ENCODE results near the gene TRPV4.

DNA sequence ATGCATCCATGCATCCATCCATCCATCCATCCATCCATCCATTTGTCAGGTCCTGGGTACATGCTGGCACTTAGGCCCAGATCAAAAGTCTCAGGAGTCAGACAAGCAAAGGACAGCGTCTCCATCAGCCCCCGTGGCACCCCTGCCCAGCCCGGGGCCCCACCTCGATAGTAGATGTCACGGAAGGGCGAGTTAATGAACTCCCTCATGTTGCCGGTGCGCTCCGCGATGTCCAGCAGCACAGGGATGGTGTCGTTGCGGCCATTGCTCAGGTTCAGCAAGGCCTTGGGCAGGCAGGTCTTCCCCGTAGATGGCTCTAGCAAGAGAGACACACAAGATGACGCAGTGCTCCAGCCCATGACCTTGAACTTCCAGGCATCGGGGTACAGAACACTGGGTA is 30.4 kb downstream of the TRPV4 start:
- TF ChIP-seq, protein P1, sequence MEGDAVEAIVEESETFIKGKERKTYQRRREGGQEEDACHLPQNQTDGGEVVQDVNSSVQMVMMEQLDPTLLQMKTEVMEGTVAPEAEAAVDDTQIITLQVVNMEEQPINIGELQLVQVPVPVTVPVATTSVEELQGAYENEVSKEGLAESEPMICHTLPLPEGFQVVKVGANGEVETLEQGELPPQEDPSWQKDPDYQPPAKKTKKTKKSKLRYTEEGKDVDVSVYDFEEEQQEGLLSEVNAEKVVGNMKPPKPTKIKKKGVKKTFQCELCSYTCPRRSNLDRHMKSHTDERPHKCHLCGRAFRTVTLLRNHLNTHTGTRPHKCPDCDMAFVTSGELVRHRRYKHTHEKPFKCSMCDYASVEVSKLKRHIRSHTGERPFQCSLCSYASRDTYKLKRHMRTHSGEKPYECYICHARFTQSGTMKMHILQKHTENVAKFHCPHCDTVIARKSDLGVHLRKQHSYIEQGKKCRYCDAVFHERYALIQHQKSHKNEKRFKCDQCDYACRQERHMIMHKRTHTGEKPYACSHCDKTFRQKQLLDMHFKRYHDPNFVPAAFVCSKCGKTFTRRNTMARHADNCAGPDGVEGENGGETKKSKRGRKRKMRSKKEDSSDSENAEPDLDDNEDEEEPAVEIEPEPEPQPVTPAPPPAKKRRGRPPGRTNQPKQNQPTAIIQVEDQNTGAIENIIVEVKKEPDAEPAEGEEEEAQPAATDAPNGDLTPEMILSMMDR (IDR thresholded peaks at IDR 0.05), result no peak
- TF ChIP-seq POLR2A (IDR thresholded peaks at IDR 0.05), result no peak
